NCI-H187 (cell line): ENCODE measurements around the gene EMSY.

Experiments used
- DNase-seq, 2 experiments: peaks; one replicate each; lab custom pipeline; 2025; lab: John Stamatoyannopoulos, UW

Gene EMSY

DNA sequence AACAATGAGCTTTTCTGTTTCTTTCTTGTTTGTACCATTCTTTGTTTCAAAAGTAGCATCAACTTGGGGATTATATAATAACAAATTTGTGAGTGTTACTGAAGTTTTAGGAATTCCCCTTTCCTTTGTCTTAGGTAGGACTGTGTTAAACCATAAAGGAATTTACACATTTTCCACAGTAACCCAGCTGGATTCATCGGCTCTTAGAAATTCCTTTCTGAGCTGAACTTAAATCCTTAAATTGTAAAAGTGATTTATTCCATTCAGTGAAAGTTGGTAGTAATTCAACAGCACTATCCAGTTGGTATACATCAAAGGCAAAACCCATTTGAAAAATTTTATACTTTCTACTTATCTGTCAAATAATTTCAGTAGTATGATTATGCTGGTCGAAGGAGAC lies 11.8 kb downstream of the EMSY start:
- DNase-seq: no peak

DNA sequence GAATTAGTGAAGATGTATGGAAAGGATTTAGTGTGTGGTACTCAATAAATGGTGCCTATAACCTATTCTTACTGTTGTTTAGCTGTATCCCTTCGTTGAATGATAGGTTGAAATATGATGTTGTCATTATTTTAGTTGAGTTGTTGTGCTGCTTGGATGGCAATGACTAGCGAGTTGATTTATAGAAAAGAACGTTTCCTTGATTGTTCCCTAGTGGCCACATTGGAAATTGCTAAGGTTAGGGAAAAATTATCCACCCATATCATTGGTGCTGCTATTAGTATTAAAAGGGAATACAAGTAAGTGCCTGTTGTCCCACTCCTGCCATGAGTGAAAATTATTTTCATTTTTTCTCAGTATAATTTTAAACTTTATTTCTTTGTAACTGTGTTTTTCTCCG lies 14.5 kb downstream of the EMSY start:
- no peak for DNase-seq

DNA sequence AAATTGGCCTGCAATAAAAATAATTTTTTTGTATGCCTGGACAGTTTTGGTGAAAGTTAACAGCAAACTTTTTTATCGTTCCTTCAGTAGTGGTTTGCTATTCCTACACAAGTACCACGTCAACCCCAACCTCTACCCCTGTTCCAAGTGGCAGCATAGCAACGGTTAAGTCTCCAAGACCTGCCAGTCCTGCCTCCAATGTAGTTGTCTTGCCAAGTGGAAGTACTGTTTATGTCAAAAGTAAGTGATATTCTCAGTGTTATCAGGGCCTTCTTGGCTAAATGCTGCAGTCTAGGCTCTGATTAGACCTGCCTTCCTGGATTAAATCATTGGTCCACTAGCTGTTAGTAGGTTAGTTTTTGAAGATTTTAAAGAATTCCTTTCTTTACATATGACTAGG lies 15.0 kb downstream of the EMSY start:
- DNase-seq: no peak

DNA sequence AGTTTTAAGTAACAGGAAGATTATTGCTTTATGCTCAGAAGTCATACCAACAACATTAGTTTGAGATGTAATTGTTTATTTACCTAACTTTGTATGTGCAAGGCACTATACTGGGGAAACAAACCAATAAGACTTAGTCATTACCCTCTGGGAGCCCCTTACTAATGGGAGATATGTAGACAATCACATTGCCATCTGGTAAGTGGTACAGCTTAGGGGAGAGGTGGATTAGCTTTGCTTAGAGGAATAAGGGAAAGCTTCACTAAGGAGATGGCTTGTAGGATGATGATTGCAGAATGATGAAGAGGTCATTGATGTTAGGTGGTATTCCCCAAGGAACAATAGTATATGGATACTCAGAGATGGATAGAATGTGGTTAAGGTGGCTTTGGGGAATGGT lies 17.5 kb downstream of the EMSY start:
- DNase-seq: no peak

DNA sequence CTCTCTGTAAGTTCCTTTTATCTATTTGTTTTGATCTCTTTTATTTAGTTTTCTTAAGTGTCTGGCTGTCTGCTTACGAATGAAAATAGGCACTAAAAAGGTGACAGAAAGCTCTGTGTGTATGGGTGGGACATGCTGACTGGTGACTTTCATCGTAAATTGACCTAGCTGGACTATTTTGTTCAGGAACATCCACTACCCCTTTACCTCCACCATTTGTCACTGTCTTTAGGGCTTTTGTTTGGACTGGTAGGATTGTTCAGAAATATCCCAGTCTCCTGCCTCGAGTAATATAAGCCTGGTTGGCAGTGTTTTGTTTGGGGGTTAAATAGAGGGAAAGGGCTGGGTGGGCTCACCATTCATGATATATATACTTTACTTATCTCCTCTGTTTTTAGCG lies 20.9 kb downstream of the EMSY start:
- no peak for DNase-seq

DNA sequence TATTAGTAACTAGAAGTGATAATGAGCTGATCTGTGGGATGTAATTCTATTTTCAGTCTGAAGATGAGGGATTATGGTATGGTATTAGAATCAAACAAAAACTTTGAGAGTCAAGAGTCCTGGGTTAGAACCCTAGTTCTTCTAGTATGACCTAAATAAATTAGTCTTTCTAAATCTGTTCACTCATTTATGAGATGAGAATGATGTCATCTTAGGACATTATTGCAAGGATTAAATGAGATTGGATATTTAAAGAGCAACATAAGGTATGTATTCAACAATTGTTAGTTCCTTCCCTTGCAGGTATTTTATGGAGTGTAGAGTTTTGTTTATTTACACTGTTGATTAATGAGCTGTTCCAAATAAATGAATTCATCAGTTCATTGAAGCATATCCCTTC lies 21.8 kb downstream of the EMSY start:
- no peak for DNase-seq

DNA sequence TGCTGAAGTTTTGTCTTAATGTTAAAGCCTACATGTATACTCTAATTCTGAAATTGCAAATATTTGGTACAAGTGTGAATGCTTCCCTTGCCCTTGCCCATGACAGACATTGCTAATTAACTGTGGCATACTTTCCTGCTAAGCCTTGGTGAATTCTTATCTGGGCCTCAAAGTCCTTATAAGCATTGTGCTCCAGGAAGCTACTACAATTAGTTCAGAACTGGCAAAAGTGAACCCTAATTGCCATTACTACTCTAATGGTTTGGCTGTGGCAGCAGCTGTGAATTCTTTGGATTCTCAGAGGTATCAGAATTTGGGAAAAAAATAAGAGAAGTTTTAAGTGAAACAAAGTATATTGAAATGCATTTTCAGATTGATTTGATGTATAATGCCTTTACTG lies 24.3 kb downstream of the EMSY start:
- DNase-seq: no peak

DNA sequence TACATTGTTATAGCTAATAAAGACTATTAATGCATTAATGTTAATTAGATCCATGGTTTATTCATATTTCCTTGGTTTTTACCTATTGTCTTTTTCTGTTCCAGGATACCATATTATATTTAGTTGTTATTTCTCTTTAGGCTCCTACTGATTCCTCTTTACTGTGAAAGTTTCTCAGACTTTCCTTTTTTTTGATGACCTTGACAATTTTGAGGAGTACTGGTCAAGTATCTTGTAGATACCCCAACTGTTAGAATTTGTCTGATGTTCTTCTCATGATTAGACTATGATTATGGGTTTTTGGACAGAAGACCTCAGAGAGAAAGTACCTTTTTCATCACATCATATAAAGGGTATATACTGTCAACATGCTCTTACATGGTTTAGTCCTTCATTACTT lies 26.6 kb downstream of the EMSY start:
- no peak for DNase-seq

DNA sequence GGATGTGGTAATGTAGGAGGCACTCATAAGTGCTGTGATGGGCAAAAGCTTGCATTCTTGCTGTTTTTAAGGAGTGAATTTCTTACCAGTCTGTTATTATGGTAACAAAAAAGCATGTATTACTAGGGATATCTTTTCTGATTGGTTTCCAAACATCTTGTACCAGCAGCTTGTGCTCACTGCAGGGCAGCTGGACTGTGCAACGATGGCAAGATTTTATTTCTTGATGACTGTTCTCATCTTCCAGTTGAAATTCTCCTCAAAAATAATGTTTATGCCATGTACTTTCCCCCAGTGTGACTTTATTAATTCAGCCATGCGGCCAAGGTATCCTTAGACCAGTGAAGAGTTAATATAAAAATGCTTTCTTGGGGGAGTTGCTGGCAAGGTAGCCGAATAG lies 35.4 kb downstream of the EMSY start:
- DNase-seq: no peak

DNA sequence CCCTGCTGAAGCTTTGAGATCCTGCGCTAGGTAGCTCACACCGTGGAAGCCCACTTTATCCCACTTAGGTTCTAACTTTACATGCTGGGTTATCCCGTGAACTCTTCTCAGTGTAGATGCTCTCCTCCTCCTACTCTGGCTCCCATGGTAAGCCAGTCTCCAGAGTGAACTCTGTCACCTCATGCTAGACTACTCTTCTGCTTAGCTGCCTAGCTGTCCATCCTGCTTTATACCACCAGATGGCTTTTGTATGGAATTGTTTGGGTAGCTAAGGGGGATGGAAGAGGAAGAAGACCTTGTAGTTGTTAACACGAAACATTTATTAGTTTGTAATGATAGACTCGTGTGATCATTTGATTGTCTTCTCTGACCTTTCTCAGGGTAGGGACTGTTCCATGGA lies 46.8 kb downstream of the EMSY start:
- no peak for DNase-seq

DNA sequence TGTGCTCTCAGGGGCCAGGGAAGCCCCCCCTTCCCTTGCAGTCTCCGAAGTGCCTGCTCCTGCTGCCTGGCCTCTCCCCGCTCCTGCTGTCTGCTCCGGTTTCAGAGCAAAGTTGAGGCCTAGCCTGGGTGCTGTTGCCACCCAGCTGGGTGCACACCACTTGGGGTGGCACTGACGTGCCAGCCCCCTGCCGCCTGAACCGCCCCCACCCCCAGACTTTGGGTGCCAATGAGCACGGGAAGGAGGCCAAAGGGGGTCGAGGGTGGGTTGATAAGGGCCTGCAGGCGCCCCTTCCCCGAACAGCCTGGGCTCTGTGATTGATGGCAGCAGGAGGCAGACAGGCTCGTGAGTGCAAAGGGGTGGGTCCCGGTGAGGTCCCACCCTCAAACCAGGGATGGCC lies 48.2 kb downstream of the EMSY start:
- no peak for DNase-seq

DNA sequence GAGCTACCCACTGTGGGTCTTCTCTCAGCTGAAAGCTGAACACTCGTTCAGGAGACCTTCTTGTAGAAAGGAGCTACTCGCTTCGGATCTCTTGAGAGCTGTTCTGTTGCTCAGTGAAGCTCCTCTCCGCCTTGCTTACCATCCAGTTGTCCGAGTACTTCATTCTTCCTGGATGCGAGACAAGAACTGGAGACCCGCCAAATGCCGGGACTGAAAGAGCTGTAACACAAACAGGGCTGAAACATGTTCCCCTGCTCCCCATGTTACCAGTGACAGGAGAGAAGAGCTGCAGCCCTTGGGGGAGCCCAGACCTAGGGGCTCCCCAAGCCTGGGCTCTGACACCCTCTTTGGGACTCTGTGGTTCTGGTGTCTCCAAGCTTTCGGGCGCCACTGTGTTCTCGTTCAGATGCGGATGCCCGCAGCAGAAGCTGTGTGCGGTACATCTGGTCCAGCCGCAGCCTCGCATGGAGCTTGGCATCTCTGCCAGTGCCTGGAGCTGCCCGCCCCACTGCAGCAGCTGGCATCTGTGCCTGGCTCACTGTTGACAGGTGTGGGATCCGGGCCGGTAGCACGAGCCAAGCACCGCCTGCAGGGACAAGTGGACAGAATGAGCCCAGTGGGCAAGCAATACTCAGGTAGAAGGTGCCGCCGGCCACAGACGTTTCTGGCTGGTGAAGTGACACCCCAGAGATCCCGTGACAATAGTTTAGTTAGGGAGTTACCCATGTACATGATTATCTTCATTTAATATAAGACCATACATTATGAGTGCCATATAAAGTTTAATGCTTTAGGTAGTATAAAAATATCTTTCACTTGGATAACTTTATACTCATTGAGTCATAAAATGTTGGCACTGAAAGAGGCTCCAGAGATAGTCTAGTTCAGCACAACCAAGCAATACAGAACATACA lies 49.1 kb downstream of the EMSY start:
- DNase-seq: no peak

DNA sequence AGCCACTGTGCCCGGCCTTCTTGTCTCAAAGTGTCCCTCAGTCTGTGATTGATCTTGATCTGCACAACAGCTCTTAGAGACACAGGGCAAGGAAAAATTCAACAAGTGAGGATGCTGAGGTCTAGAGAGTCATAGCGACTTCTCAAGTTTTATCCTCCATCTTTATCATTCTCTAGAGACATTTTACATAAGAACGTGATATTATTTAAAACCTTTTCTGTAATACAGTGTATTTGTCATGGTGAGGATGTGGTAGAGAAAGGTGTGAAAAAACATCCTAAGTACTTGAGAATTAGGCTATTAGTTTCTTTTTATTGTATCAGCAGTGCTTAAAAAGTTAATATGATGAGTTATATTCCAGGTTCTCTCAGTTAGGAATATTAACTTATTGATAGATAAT lies 50.2 kb downstream of the EMSY start:
- DNase-seq: no peak

DNA sequence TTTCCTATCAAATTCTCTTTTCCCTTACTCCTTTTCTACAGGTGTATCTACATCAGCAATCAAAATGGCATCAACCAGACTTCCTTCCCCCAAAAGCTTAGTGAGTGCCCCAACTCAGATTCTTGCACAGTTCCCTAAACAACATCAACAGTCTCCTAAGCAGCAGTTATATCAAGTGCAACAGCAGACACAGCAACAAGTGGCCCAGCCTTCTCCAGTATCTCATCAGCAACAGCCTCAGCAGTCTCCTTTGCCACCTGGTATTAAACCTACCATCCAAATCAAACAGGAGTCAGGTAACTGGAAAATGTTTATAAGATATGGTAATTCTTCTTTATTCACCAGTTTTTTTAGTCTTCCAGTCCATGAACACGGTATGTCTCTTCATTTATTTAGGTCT lies 51.4 kb downstream of the EMSY start:
- no peak for DNase-seq

DNA sequence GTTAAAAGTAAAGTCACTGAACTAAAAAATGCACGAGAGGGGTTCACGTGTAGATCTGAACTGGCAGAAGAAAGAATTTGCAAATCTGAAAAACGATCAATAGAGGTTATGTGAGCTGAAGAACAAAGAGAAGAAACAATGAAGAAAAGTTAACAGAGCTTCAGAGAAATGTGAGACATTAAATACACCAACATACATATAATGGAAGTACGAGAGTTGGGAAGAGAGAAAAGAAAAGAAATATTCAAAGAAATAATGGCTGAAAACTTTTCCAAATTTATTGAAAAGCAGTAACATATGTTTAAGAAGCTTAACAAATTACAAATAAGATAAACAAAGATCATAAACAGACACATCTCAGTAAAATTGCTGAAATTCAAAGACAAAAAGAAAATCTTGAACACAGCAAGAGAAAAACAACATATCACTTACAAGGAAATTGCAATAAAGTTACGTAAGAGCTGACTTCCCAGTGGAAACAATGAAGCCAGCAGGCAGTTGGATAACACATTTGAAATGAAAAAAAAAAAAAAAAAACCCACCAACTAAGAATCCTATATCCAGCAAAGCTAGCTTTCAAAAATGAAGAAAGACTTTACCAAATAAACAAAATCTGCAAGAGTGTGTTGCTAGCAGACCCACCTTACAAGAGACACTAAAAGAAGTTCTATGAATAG lies 56.8 kb downstream of the EMSY start:
- no peak for DNase-seq

DNA sequence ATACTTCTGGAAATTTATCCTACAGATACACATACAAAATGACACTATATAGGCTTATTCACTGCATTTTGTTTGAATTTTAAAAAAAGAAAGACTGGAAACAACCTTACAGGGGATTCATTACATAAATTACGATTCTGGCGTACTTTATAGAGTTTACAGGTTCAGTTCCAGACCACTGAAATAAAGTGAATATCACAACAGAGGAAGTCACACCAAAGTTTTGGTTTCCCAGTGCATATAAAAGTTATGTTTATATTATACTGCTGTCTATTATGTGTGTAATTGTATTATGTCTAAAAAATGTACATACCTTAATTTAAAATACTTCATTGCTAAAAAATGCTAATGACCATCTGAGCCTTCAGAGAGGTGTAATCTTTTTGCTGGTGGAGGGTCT lies 62.0 kb downstream of the EMSY start:
- no peak for DNase-seq

DNA sequence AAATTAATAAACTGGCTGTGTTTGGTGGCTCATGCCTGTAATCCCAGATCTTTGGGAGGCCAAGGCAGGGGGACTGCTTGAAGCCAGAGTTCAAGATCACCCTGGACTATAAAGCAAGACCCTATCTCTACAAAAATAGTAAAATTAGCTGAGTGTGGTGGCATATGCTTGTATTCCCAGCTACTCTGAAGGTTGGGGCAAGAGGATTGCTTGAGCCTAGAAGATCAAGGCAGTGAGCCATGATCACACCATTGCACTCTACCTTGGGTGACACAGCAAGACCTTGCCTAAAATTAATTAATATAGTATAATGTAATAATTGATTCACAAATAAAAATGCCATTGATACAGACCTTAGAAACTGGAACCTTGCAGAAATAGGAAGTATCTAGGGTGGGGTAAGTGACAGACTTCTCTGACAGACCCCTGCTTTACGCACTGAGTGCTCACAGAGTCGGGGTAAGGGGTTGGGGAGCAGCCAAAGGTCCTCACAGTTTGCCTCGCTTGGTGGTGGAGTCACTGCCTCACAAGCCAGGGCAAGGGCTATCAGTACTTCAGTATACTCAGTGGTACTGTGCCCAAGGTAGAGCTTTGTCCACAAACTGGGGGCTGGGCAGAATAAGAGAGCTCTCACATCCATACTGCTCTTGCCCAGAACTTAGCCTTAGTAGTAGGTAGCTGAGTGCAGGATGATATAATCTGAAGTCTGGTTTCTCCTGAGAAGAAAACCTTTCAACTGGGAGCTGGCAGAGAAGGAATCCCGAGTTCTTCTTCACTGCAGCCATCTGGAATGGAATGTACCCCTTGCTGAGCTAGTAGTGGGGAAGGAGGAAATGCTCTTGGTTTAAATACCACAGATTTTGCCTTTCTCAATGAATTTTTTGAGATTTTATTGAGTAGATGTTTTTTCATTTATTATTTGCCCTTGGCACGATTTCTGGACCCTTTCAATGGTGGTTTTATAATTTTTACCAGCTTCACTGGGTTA lies 65.5 kb downstream of the EMSY start:
- DNase-seq: no peak

DNA sequence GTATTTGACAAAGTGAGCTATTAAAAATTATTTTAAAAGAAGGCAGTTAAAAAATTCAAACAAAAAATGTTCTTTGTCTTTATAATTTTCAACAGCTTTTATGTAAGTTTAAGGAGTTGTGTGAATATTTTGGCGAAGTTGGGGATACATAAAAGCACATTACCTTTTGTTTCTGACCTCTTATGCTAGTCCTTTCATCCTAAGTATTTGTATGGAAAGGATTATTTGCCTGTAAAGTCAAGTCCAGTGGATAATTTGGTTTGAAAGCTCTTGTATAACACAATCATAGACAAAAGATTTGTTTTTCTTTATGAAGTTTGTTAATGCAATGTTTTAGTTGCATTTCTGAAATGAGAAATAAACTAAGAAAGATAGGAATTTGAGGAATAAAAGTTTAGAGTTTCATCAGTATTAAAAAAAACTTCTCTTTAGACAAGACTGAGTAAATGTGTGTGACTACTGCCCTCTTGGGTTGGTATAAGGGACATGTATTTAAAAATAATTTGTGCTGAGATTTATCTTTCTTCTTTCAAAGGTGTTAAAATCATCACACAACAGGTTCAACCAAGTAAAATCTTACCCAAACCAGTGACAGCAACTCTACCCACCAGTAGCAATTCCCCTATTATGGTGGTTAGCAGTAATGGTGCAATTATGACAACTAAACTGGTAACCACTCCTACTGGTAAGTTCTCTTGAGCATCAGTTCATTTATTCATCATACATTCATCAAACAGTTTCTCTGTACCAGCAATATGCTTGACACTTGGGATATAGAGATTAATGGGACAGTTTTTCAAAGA lies 68.2 kb downstream of the EMSY start:
- no peak for DNase-seq

DNA sequence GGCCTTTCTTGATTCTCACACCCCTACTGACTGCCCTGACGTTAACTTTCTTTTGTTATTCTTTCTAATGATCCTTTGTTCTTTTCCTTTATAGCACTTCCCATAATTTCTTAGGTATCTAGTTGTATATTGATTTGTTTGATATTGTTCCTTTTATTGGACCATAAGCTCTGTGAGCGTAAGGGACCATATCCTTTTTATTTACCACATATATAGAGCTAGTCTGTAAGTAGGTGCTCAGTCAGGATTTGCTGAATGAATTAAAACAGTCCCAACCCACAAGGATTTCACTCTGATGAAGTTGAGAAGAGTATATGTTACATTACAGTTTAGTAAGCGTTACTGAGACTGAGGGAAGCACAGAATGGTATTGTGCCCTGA lies 68.8 kb downstream of the EMSY start:
- DNase-seq: no peak

DNA sequence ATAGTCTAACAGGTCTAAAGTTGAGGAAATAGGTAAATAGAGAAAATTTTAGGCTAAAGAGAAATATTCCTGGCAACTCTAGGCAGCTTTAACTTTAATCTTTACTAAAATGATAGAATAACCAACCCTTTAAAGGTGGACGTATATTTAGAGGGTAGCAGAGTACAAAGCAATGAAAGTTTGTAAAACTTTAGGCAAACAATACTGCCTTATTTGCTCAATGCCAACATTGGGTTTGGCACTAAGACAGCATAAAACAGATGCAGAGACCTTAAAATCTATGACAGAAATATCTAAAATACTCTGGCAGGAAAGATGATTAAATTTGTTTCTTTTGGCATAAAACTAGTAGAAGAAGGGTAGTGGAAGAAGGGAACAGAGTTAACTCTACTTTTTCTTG lies 70.7 kb downstream of the EMSY start:
- no peak for DNase-seq

DNA sequence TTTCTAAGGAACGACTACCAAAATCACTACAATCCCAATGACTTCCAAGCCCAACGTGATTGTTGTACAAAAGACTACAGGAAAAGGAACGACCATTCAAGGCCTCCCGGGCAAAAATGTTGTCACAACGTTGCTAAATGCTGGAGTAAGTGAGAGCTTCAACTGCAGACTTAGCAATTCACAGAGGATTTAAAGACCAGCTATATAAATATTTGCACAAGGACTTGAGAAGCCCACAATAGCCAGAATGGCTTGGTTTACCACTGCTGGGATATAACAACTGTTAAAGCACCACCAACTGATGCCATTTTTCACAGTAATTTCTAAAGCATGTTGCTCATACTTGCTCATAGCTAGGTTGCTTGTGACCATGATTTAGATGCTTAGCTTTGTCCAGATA lies 78.3 kb downstream of the EMSY start:
- DNase-seq: peak; percentile 1 to 2
